GM15510 (cell line): Measurements from ENCODE around the gene RNF212.

Experiments used
- POLR2A ChIP-seq: IDR thresholded peaks from 3 replicates; pipeline ENCODE4 v1.6.1; 2011; ENCODE audit warnings: borderline replicate concordance; ENCODE audit not compliant: insufficient read length; ENCODE audit errors: extremely low read depth

Gene RNF212

DNA sequence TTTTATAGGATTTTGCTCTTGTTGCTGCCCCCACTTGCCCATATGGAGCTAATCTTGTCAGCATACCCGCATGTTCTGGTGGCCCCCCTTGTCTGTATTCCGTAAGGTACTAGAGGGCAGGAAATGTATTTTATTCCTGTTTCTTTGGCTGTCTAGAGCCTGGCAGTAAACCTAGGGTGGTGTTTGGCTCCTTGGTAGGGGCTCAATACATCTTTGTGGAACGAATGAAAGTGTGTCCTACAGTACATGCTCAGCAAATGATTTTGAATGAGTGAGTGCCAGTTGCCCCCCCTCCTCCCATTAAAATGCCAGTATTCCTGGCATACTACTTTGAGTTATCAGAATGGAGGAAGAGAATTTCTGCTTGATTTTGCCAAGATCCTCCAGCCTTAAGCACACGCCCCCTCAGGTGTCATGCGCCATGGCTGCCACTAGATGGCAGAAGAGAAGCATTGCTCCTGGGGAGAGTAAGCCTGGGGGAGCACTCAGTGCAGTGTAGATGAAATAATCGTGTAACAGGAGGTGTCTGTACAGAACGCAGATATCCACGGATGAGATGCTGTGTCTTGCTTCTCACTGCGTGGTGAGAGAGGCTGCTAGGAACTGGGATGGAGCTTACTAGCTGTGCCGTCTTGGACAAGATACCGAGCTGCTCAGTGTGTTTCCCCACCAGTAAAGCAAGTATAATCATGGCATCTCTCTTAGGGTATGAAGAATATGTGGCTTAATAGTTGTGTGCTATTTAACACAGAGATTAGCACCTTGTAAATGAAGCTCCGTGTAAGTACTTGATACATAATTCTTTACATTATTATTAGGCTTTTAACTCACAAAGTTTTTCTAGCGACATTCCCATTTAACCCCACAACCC is 17.2 kb upstream of the RNF212 start:
- no peak for TF ChIP-seq POLR2A

- no peak for TF ChIP-seq POLR2A
Observed at GRCh38 chr4:1126506-1126905, 13.1 kb upstream of the RNF212 start.

DNA sequence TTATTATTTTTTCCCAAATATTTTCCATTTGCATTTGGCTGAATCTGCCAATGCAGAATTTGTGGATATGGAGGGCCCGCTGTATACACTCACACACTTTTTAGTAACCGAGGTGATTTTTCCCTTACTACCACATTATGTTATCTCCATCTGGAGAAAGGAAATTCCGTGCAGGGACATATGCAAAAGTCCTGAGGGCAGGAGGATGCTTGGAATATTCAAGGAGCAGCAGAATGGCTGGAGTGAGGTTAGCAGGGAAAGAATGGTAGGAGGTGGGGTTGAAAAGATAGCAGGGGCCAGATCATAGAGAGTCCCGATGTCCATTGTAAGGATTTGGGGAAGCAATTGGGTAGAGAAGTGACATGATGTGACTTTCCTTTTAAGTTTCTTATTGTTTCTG is 11.5 kb upstream of the RNF212 start:
- TF ChIP-seq POLR2A: no peak

GRCh38 chr4:1122505-1122904 is 9.1 kb upstream of the RNF212 start:
- no peak for TF ChIP-seq POLR2A

DNA sequence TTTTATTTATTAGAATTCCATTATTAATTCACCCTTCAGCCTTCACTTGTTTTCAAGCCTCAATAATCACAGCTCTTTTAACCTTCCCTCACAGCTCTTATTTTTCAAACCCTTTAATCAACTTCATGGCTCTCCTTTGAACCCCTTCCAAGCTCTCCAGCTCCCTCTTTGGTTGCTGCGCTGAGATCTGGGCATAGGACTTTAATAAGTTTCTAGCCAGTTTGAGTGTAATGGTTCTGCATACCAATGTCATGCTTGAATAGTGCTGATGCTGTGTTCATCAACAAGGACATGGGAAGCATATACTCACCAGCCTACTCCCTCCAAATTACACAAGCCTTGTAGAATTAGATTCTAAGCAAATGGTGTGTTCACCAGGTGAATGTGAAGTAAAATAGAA is 3.5 kb upstream of the RNF212 start:
- no peak for TF ChIP-seq POLR2A

DNA sequence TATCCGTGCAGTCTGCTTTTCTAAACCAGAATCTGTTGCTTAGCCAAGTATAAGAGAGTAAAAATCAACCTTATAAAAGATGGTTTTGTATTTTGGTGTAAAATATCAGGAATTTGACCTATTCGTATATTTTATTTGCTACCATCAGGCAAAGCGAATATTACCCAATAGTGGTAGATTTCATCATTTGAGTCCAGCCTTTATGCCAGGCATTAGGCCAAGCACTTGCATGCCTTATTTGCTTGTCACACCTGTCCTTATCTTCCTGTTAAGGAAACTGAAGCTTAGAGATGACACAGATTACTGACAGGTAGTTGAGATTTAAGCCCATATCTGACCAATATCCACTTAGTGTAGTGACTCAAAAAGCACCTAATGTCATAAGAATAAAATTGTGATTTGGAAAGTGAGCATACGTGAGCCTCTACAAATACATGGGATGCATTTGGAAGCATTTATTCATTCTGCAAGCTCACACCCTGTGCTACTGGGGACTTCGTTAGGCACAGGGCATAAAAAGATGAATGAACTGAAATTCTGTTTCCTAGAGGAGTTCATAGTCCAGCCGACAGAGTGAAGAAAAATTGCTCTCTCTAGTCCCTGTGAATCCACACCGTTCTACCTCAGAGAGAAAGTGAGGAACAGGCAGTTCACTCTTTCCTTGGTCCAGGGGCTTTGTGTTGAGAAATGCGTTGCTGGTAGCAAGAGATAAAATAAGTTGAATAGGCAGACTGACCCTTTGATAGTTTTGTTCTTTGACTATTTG is 2.3 kb upstream of the RNF212 start:
- TF ChIP-seq POLR2A: no peak

GRCh38 chr4:1112821-1113182 is 562 bp downstream of the RNF212 start:
- no peak for TF ChIP-seq POLR2A

- TF ChIP-seq POLR2A: no peak
Observed at GRCh38 chr4:1112174-1112820, 1.1 kb downstream of the RNF212 start.

DNA sequence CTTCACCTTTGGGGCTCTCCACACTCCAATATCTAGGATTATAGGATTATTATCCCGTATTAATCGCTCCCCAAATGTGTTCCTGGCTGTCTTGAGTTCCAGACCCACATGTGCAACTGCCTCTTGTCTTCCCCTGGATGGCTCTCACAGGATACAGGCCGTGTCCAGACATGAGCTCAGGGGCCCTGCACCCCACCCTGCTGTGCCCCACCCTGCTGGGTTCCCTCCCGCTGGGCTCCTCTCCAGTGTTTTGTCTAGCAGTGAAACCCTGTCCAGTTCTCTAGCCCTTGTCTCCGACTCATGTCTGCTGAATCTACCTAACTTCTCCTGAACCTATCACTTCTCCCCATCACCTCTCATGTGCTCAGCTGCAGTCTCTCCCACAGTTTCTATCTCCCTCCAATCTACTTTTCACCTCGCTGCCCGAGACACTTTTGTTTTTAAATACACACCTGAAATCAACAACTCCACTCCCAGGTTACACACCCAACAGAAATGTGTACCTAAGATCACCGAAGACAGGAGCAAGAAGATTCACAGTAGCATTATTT is 2.0 kb downstream of the RNF212 start:
- TF ChIP-seq POLR2A: no peak

GRCh38 chr4:1109898-1110506 is 3.4 kb downstream of the RNF212 start:
- TF ChIP-seq POLR2A: no peak

DNA sequence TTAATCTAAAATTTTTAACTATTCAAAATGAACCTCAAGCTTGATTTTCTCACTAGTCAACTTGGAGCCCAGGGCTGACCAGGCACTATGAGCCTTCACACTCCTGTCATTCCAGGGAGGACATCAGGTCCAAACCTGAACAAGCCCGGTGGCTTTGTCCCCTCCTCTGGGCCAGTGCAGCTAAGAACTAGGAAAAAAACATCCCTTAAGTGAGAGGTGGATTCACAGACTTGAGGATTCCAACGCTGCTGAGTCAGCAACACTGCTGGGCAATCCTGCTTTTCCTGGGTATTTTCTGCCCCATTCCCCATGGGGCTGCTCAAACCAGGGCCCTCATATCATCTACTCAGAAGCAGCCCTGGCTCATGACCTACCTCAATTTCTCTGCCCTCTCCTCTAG is 4.0 kb downstream of the RNF212 start:
- no peak for TF ChIP-seq POLR2A

GRCh38 chr4:1105662-1106061 is 7.7 kb downstream of the RNF212 start:
- TF ChIP-seq POLR2A: no peak

DNA sequence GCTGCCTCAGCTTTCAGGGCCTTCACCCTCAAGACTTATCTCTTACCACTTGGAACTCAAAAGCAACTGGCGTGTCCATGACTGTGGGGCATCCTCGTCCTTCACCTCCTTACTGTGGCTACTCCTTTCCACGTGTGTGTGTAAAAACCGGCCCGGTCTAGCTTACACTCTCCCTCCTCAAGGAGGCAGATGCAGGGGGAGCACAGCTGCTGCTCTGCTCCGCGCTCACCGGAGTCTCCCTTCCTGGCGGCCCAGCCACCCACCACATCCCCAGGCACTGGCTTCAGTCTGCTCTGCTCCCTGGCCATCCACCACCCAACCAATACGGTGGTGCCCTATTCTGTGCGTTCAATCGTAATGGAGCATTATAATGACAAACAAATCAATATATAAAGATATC is 8.3 kb downstream of the RNF212 start:
- no peak for TF ChIP-seq POLR2A

DNA sequence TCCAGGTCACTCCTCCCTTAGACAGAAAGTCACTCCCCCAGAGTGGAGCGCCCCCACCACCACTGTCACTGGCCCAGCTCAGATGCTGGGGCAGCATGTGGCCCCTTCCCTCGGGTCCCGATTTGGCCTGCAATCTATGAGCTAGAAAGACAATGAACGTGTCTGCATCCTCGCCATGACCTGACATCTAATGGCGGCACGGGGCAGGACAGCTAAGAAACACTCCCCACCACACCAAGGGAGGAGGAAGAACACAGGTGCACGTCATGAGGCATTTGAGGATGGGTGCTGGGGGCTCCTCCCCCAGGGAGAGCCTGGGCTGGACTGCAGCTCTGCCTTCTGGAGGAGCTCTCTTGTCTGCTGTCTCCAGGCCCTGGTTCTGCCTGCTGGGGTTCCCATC is 8.7 kb downstream of the RNF212 start:
- no peak for TF ChIP-seq POLR2A
